Measurements from ENCODE around the gene SEMA6A. TPM values are rescaled to one million over a fixed set of nuclear protein-coding genes. Genes with fewer than 3 reads are reported as not detected.

SEMA6A gene
- total RNA-seq, 1 donor from 2014 or later, result 0.19 TPM

DNA sequence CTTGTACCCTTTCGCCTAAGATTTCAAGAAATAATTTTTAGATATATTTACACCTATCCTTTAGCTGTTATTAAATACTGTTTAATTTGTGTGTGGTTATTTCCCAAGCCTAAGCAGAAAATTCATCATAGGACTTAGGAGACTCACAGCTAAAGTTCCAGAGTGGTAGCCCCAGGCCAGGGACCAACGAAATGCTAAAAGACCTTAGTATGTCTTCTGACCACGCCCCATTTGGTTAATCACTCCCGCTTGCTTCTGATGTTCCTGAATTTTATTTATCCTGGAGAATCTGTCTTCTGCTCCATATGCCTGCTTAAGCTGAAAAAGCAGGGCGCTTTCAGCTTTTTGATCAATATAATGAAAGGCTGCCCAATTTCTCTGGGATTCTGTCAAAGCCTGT, 18.7 kb upstream of the SEMA6A start:
- no peaks in the 10 kb centered on the region for H3K36me3 Mint-ChIP-seq (ENCODE audit: low read depth)
- intact Hi-C loops (cut with micrococcal nuclease), result no loop called here
- no peaks in the 10 kb centered on the region for H3K4me1 Mint-ChIP-seq
- H3K27ac Mint-ChIP-seq, result no peak overlapping the region
- H3K4me3 Mint-ChIP-seq, result no peak overlapping the region
- no peaks in the 10 kb centered on the region for H3K9me3 Mint-ChIP-seq
- no peaks in the 10 kb centered on the region for H3K27me3 Mint-ChIP-seq
- no peak for DNase-seq

DNA sequence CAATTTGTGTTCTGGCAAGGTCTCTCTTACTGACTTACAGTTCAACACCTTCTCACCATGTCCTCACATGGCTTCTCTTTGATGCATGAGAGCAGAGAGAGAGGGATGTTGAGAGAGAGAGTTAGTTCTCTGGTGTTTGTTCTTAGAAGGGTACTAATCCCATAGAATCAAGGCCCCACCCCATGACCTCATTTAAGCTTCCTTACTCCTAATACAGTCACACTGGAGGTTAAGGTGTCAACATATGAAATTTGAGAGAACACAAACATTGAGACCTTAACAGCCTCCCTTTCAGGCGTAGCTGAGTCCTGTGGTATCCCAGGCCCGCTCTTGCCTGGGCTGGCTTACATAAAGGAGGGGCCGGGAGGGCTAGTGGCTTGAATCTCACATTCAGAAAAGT, 10.6 kb upstream of the SEMA6A start:
- Mint-ChIP-seq H3K9me3 (no peaks in the 10 kb centered on the region), H3K27me3 (peaks cover 21% of the 10 kb centered on the region), H3K4me3 (no peak overlapping the region), H3K4me1 (peaks cover 2% of the 10 kb centered on the region), H3K27ac (no peak overlapping the region), H3K36me3 (ENCODE audit: low read depth) (no peaks in the 10 kb centered on the region)
- intact Hi-C loops (cut with micrococcal nuclease), result no loop called here
- DNase-seq, result no peak

DNA sequence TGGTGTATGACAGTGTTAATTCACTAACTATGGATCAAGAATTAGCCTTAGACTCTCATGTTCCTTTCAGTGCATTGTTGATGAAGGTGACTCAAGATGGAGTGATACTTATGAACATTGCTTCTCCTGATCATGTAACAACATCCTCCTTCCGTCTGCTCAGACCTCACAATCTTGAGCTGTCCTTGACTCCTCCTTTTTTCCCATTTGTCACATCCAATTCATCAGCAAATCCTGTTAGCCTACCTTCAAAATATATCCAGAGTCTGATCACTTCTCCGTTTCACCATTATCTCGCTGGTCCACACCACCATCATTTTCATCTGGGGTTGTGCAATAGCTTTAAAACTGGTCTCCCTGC, 9.2 kb upstream of the SEMA6A start:
- H3K4me3 Mint-ChIP-seq, result no peak overlapping the region
- no peak overlapping the region for H3K27ac Mint-ChIP-seq

DNA sequence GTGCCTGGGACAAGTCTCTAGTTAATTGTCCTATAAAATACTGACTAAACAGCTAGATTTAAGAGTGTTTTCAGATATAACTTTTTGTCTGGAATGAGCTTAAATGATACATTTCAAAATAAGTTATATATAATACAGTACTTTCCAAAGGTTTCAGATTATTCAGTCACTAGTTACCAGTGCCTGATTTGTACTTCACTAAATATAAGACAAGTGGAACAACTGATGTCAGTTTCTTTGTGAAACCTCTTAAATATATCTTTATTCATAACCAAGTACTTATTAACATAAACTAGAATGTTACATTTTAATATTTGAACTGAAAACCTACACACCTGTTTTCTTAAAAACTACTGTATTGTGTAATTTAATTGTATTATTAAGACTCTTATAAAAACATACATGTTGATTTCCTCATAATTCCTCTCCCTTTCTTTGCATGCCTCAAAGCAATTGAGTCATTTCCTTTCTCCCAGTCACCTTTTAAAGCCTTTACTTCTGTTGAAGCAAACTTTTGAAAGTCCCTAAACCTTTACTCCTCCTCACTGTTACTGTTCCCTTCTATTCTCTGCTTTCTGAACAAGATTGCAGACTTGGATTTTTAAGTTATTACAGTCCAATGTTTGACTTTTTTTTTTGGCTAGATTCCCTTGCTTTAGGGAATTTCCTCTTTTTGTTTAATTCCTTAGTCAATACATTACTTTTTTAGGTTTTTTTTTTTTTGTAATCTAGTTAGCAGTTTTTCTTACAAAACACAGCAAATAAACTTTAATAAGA, 8.7 kb upstream of the SEMA6A start:
- DNase-seq, result no peak
- peaks cover 31% of the 10 kb centered on the region for H3K27me3 Mint-ChIP-seq
- intact Hi-C loops (cut with micrococcal nuclease), result no loop called here
- no peaks in the 10 kb centered on the region for H3K36me3 Mint-ChIP-seq (ENCODE audit: low read depth)
- peaks cover 2% of the 10 kb centered on the region for H3K4me1 Mint-ChIP-seq
- H3K9me3 Mint-ChIP-seq, result no peaks in the 10 kb centered on the region
- no peak overlapping the region for H3K4me3 Mint-ChIP-seq
- peak overlapping the region; percentile 42 for H3K27ac Mint-ChIP-seq

More for the DNA sequence above, 9.2 kb upstream of the SEMA6A start:
- H3K4me1 Mint-ChIP-seq, result peaks cover 2% of the 10 kb centered on the region
- no peak for DNase-seq
- peaks cover 27% of the 10 kb centered on the region for H3K27me3 Mint-ChIP-seq
- no peaks in the 10 kb centered on the region for H3K36me3 Mint-ChIP-seq (ENCODE audit: low read depth)
- intact Hi-C loops (cut with micrococcal nuclease), result no loop called here
- no peaks in the 10 kb centered on the region for H3K9me3 Mint-ChIP-seq

DNA sequence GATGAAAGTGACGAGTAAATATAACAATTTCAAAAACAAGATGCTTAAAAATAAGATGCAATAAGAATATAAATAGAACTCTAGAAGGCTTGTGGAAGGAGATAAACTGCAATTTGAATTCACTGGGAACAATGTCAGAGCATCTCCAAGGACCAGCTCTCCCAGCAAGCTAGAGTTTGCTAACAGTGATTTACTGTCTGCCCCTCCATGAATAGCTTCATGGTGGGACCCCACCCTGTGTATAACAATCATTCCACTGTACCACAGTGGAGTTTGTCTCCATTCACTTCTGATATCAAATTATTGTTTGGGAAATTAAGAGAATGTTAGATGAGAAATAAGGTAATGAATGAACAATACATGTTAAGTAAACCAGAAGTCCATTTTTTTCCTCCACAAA, 7.3 kb upstream of the SEMA6A start:
- peaks cover 5% of the 10 kb centered on the region for H3K4me1 Mint-ChIP-seq

DNA sequence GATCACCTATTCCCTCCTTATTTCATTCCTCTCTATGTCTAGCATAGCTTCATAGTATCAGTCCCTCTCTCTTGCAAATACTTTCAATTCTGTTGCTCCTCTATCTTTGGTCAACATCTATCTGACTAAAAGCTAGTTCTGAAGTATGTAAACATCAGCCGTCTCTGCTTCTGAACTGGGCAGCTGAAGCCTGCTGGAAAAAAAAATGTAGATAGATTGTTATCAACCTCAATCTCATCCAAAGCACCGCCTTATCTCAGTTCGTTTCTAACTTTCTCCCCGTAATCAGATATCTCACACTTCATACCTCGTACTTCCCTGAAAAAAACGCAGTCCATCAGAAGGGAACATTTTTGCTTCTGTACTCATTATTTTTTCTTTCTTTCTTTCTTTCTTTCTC, 4.5 kb upstream of the SEMA6A start:
- H3K36me3 Mint-ChIP-seq (ENCODE audit: low read depth), result no peaks in the 10 kb centered on the region
- H3K9me3 Mint-ChIP-seq, result no peaks in the 10 kb centered on the region
- peaks cover 56% of the 10 kb centered on the region for H3K27me3 Mint-ChIP-seq
- no peak overlapping the region for H3K4me3 Mint-ChIP-seq
- H3K4me1 Mint-ChIP-seq, result peaks cover 18% of the 10 kb centered on the region
- no peak for DNase-seq
- intact Hi-C loops (cut with micrococcal nuclease), result loop anchor here (10.0 kb wide), 3 partner anchors 444 to 764 kb away; partner anchors contain the start of genes CDO1 and LVRN
- H3K27ac Mint-ChIP-seq, result no peak overlapping the region

More for the DNA sequence above, 7.3 kb upstream of the SEMA6A start:
- Mint-ChIP-seq H3K4me3 (no peak overlapping the region), H3K9me3 (no peaks in the 10 kb centered on the region), H3K36me3 (ENCODE audit: low read depth) (no peaks in the 10 kb centered on the region), H3K27ac (no peak overlapping the region), H3K27me3 (peaks cover 41% of the 10 kb centered on the region)
- no peak for DNase-seq
- intact Hi-C loops (cut with micrococcal nuclease), result no loop called here

DNA sequence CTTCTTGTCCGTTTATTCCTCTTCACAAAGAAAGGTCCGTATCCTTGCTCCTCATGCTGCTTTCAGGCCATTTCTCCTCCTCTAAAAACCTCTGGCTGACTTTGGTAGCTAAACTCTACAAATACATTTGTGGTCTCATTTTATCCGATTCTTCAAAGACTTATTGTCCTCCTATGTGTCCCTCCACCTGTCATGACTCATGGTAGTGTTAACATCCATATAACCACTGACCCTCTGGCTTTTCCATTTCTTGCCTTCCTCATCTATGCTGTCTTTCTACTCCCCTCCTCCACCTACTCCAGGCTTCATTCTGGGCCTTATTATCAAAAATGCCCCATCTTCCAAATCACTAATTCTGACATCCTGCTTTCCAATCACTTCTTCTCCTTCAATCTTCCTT, 4.1 kb upstream of the SEMA6A start:
- no peaks in the 10 kb centered on the region for H3K9me3 Mint-ChIP-seq
- no peaks in the 10 kb centered on the region for H3K36me3 Mint-ChIP-seq (ENCODE audit: low read depth)
- intact Hi-C loops (cut with micrococcal nuclease), result loop anchor here (10.0 kb wide), 3 partner anchors 444 to 764 kb away; partner anchors contain the start of genes CDO1 and LVRN
- H3K4me3 Mint-ChIP-seq, result no peak overlapping the region
- H3K27ac Mint-ChIP-seq, result no peak overlapping the region
- H3K27me3 Mint-ChIP-seq, result peaks cover 55% of the 10 kb centered on the region
- no peak for DNase-seq
- peaks cover 20% of the 10 kb centered on the region for H3K4me1 Mint-ChIP-seq

DNA sequence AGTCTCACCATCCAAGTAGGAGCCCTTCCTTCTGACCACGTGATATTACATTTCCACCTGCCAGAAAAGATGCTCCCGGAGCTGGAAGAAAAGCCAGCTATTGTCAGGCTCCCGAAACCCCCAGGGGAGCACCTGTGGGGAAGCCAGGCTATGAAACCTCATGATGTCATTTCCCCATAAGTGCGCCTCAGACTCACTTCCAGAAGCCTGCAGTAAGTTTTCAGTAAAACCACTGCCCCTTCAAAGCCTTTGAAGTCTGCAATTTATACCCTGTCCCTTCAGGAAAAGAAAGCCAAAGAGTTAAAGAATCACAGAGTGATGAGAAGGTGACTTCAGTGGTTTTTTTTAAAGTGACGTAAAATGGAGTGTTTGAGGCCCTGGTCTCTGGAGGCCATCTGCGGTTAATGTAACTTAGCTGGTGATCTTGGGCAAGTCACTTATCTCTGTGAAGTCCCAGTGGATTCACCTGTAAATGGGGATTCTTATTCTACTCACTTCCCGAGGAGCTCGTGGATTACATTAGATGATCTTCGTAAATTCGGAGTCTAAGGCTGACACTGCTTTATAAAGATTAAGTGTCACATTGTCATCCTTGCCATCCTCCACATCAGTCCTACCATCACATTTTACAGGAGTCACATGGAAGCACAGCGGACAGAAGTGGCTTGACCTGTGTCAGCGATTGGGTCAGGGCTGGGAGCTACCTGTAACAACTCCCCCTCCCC, 2.6 kb upstream of the SEMA6A start:
- peaks cover 68% of the 10 kb centered on the region for H3K27me3 Mint-ChIP-seq
- no peaks in the 10 kb centered on the region for H3K36me3 Mint-ChIP-seq (ENCODE audit: low read depth)
- DNase-seq, result peak; percentile 60
- no peak overlapping the region for H3K27ac Mint-ChIP-seq
- no peak overlapping the region for H3K4me3 Mint-ChIP-seq
- no peaks in the 10 kb centered on the region for H3K9me3 Mint-ChIP-seq
- H3K4me1 Mint-ChIP-seq, result peaks cover 20% of the 10 kb centered on the region
- intact Hi-C loops (cut with micrococcal nuclease), result loop anchor here (2.0 to 10.0 kb wide), 4 partner anchors 372 to 762 kb away; partner anchors contain the start of genes CDO1 and LVRN

DNA sequence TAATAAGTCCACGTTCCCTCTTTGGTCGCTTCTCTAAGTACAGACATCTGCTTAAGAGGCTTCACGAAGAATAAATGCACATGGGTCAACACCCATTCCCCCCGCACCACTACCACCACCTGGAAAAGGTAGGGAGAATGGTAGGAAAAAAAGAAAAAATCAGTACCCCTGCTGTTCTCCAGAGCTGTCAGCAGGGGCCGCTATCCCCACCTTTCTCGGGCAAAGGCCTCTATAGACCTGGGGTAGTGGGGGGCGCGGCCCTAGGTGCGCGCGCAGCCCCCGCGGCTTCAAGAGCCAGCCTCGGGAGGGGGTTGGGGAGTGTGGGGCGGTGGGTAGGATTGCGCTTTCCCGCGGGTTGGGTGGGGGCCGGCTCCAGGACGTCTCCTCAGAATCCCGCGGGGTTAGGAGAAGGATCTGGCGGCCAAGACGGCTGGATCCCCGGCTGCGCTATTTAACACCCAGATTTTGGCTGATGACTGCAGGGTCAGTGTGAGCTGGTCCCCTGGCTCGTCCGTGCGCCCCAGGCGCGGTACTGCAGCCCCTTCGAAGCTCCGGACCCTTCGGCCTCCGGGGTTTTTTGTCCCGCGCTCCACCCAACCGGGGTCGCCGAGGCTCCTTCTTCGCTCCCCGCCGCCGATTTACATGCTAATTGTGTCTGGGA, 1.6 kb upstream of the SEMA6A start:
- peaks cover 73% of the 10 kb centered on the region for H3K27me3 Mint-ChIP-seq
- H3K4me1 Mint-ChIP-seq, result peaks cover 20% of the 10 kb centered on the region
- H3K36me3 Mint-ChIP-seq (ENCODE audit: low read depth), result no peaks in the 10 kb centered on the region
- peak overlapping the region; percentile 43 for H3K4me3 Mint-ChIP-seq
- intact Hi-C loops (cut with micrococcal nuclease), result loop anchor here (2.0 to 10.0 kb wide), 4 partner anchors 373 to 761 kb away; partner anchors contain the start of genes CDO1 and LVRN
- DNase-seq, result peak; percentile 77
- H3K27ac Mint-ChIP-seq, result no peak overlapping the region
- no peaks in the 10 kb centered on the region for H3K9me3 Mint-ChIP-seq

DNA sequence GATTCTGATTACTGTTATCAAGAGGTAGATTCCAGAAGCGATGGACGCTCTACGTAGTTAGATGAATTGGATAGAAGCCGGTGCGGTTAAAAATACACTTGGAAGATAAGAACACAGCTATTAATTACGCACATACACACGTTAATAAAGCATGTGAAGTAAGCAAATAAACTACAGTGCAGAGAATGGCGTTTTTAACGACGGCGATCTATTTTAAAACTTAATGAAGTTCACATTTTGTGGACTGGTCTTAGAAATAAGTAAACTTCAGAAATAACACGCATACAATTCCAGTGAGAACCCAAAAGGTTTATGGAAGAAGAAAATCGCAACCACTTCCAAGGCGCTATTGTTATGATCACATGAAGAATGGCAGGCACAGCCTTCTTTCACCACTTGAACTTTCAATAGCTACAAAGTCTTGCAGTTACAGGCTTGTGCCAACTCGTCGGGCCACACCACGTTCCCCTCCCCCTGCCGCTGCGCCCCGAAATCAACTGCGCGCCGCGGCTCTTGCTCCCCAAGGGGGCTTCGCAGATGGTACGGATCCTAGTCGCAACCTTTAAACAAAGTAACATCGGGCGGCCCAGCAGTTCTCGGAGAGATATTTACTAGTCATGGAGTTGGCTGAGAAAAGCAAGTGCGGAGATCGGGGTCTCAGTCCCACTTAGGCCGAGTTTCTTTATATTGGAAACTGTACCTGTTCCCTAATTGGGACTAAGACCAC, 866 bp upstream of the SEMA6A start:
- intact Hi-C loops (cut with micrococcal nuclease), result loop anchor here (2.0 to 10.0 kb wide), 4 partner anchors 373 to 761 kb away; partner anchors contain the start of genes CDO1 and LVRN
- H3K27ac Mint-ChIP-seq, result peak overlapping the region; percentile 32
- H3K36me3 Mint-ChIP-seq (ENCODE audit: low read depth), result no peaks in the 10 kb centered on the region
- peaks cover 76% of the 10 kb centered on the region for H3K27me3 Mint-ChIP-seq
- DNase-seq, result peak; percentile 59
- H3K4me1 Mint-ChIP-seq, result peaks cover 20% of the 10 kb centered on the region
- no peaks in the 10 kb centered on the region for H3K9me3 Mint-ChIP-seq
- peak overlapping the region; percentile 66 for H3K4me3 Mint-ChIP-seq

DNA sequence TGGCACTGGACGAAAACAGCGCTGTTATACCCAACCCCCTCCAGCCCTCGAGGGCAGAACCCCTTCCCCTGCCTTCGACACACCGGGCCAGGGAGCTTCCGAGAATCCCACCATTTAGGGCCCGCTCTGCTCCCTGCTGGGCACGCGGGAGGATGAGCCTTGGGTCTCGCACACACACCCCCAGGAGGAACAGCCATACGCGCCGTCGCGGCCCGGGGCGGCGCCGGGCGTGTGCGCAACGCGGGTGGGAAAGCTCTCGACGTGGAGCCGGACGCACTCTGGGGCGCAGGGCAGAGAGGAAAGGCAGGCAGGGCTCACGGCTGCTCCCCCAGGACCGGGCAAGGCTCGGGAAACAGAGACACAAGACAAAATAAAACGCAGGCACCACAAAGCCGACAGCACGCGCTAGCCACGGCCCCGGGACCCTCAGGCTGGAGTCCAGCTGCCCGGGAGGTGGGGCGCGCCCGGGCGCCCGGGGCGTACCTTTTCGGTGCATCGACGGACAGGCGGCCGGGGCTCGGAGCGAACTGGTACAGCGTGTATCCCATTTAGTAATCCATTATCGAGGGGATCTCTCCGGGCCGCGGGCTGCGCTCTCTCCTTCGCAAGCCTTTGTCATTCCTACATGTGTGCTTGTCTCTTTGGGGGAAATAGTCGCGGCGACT, 789 bp downstream of the SEMA6A start:
- H3K27me3 Mint-ChIP-seq, result peaks cover 82% of the 10 kb centered on the region
- H3K4me3 Mint-ChIP-seq, result peak overlapping the region; percentile 67
- peak; percentile 57 for DNase-seq
- H3K27ac Mint-ChIP-seq, result peak overlapping the region; percentile 46
- no peaks in the 10 kb centered on the region for H3K36me3 Mint-ChIP-seq (ENCODE audit: low read depth)
- intact Hi-C loops (cut with micrococcal nuclease), result loop anchor here (5.0 to 10.0 kb wide), 4 partner anchors 439 to 1392 kb away; partner anchors contain the start of genes CDO1 and LVRN
- no peaks in the 10 kb centered on the region for H3K9me3 Mint-ChIP-seq
- peaks cover 20% of the 10 kb centered on the region for H3K4me1 Mint-ChIP-seq

DNA sequence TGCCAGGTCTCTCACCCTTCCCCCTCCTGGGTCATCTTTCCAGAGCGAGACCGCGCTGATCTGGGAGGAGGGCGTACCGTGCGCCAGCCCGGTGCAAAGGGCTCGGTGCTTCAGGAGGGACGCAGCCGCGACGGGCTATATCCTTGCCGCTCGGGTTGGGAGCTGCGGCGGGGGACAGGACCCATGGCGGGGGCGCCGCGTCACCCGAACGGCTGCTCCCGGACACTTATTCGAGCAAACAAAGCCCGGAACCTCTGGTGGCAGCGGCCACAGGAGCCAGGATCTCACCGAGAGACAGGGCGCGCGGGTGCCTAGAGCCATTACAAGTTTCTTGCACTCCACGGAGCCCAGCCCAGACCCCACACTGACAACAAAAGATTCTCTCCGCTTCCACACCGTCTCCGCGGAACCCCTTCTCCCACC, 1.3 kb downstream of the SEMA6A start:
- Mint-ChIP-seq H3K4me3 (peak overlapping the region; percentile 58), H3K36me3 (ENCODE audit: low read depth) (no peaks in the 10 kb centered on the region), H3K4me1 (peaks cover 20% of the 10 kb centered on the region), H3K9me3 (no peaks in the 10 kb centered on the region), H3K27me3 (peaks cover 80% of the 10 kb centered on the region), H3K27ac (no peak overlapping the region)
- peak; percentile 56 for DNase-seq
- intact Hi-C loops (cut with micrococcal nuclease), result loop anchor here (5.0 to 10.0 kb wide), 4 partner anchors 438 to 1391 kb away; partner anchors contain the start of genes CDO1 and LVRN
